A549 (cell line): ENCODE data around the gene FHIP1B.

Experiments
- CTCF ChIP-seq: fragments of >200 bp; sonication (Bioruptor Twin); formaldehyde crosslinking; IDR thresholded peaks from 3 replicates; pipeline ENCODE4 v1.5.1; 2016
- EHF ChIP-seq: fragments of 250-450 bp; sonication (Bioruptor Pico); IDR thresholded peaks from 2 replicates; pipeline ENCODE4 v1.5.0; 2020; ENCODE audit warnings: mild to moderate bottlenecking
- HOXA7 ChIP-seq: fragments of 250-450 bp; sonication (Bioruptor Pico); IDR thresholded peaks from 2 replicates; pipeline ENCODE4 v1.5.0; 2020; ENCODE audit warnings: mild to moderate bottlenecking, moderate library complexity
- RNF2 ChIP-seq: fragments of 200-600 bp; sonication (generic); IDR thresholded peaks from 2 replicates; pipeline ENCODE4 v1.6.1; 2016; ENCODE audit warnings: low read depth, mild to moderate bottlenecking, antibody characterized with exemption, moderate library complexity, borderline replicate concordance

GRCh38 chr11:6240139-6240538 lies 5.7 kb upstream of the FHIP1B start:
- TF ChIP-seq CTCF (no peak), RNF2 (no peak), HOXA7 (CRISPR knock-in tag) (no peak), EHF (CRISPR knock-in tag) (no peak)
